SK-N-DZ (cell line): Measurements from ENCODE around the gene TPCN1. TPM values are rescaled to one million over a fixed set of nuclear protein-coding genes. Genes with fewer than 3 reads are reported as not detected.

Experiments
- DNase-seq: peaks from one replicate; pipeline ENCODE4 v3.0.0-alpha.2; 2015; ENCODE audit warnings: low spot score
- polyA plus RNA-seq, 2 experiments: library from polyadenylated mRNA; depleted of rRNA; stranded (reverse); fragments of >200 nt; gene quantifications; 2 replicates each; pipeline ENCODE4 v1.2.3, GENCODE V29; 2014

TPCN1 gene
- polyA plus RNA-seq (2014; cell fraction: cytosol; rRNA removed) = 8.7 and 11.1 TPM in 2 replicates
- 63.1 and 85.4 TPM in 2 replicates for polyA plus RNA-seq (2014; cell fraction: nucleus; rRNA removed)

GRCh38 chr12:113221181-113221996 is at the start of gene TPCN1:
TSS of gene TPCN1 (plus strand) at chr12:113221464. CDS start at chr12:113226853, 5,389 bp downstream.
- peak; percentile 100 for DNase-seq

- DNase-seq = no peak
Observed at GRCh38 chr12:113171543-113171942, 49.7 kb upstream of the TPCN1 start.

GRCh38 chr12:113172185-113172584 is 49.1 kb upstream of the TPCN1 start:
- DNase-seq = no peak

- DNase-seq = no peak
Observed at GRCh38 chr12:113173081-113173698, 48.1 kb upstream of the TPCN1 start.

GRCh38 chr12:113174461-113175384 is 46.5 kb upstream of the TPCN1 start:
- peak; percentile 56 for DNase-seq

- no peak for DNase-seq
Observed at GRCh38 chr12:113179023-113179422, 42.2 kb upstream of the TPCN1 start.

- DNase-seq = no peak
Observed at GRCh38 chr12:113180333-113180732, 40.9 kb upstream of the TPCN1 start.

GRCh38 chr12:113181975-113182374 is 39.3 kb upstream of the TPCN1 start:
- DNase-seq = no peak

- no peak for DNase-seq
Observed at GRCh38 chr12:113183030-113183589, 38.2 kb upstream of the TPCN1 start.

GRCh38 chr12:113184098-113184899 is 37.0 kb upstream of the TPCN1 start:
- DNase-seq = no peak

GRCh38 chr12:113184900-113185179 is 36.4 kb upstream of the TPCN1 start:
- DNase-seq = peak; percentile 86

GRCh38 chr12:113185180-113186032 is 35.9 kb upstream of the TPCN1 start, which contains the start of the genes DDX54 and RITA1:
TSS of gene DDX54 (minus strand) at chr12:113185478. CDS start at chr12:113185451, 27 bp downstream.
TSS of gene RITA1 (plus strand) at chr12:113185721. CDS start at chr12:113186747, 1,026 bp downstream.
- peak; percentile 89 for DNase-seq

GRCh38 chr12:113186033-113186365 is 35.3 kb upstream of the TPCN1 start:
- peak; percentile 23 for DNase-seq

- no peak for DNase-seq
Observed at GRCh38 chr12:113186666-113187325, 34.5 kb upstream of the TPCN1 start.

- no peak for DNase-seq
Observed at GRCh38 chr12:113189361-113189760, 31.9 kb upstream of the TPCN1 start.

- DNase-seq = peak; percentile 86
Observed at GRCh38 chr12:113190761-113191160, 30.5 kb upstream of the TPCN1 start.

GRCh38 chr12:113191227-113191626 is 30.0 kb upstream of the TPCN1 start:
- DNase-seq = no peak

- DNase-seq = no peak
Observed at GRCh38 chr12:113194971-113195391, 26.3 kb upstream of the TPCN1 start.

- DNase-seq = no peak
Observed at GRCh38 chr12:113195598-113195997, 25.7 kb upstream of the TPCN1 start.
